MM.1S (cell line): ENCODE results near the gene OR8B2.

ENCODE experiments used
- DNase-seq: peaks from one replicate; pipeline ENCODE4 v3.0.0-alpha.2; 2015
- H2AFZ ChIP-seq: fragments of 300-600 bp; sonication (generic); 2 replicates; pipeline ENCODE4 v1.6.0; 2016; ENCODE audit warnings: antibody characterized with exemption, low read length
- H3F3A ChIP-seq: fragments of 300-600 bp; sonication (generic); 2 replicates; pipeline ENCODE4 v1.6.1; 2016; ENCODE audit warnings: mild to moderate bottlenecking, antibody characterized with exemption, low read length, moderate library complexity, mixed read lengths; ENCODE audit not compliant: insufficient read depth
- H3K27ac ChIP-seq: fragments of 300-600 bp; sonication (generic); 2 replicates; pipeline ENCODE4 v1.5.1; 2016; ENCODE audit warnings: mild to moderate bottlenecking, low read length
- H3K27me3 ChIP-seq: fragments of 300-600 bp; sonication (generic); replicated peaks from 2 replicates; pipeline ENCODE4 v1.6.0; 2016; ENCODE audit warnings: low read length; ENCODE audit not compliant: insufficient read depth
- H3K36me3 ChIP-seq: fragments of 300-600 bp; sonication (generic); replicated peaks from 2 replicates; pipeline ENCODE4 v1.6.1; 2016; ENCODE audit warnings: mild to moderate bottlenecking, low read length, mixed read lengths; ENCODE audit not compliant: insufficient read depth
- H3K4me1 ChIP-seq: fragments of 300-600 bp; sonication (generic); 2 replicates; pipeline ENCODE4 v1.6.1; 2016; ENCODE audit warnings: low read length, mixed read lengths
- H3K4me2 ChIP-seq: fragments of 300-600 bp; sonication (generic); 2 replicates; pipeline ENCODE4 v1.6.0; 2016; ENCODE audit warnings: low read depth, low read length
- H3K4me3 ChIP-seq: fragments of 300-600 bp; sonication (generic); 2 replicates; pipeline ENCODE4 v1.5.1; 2016; ENCODE audit warnings: low read length, mixed read lengths
- H3K79me2 ChIP-seq: fragments of 300-600 bp; sonication (generic); 2 replicates; pipeline ENCODE4 v1.6.1; 2016; ENCODE audit warnings: mixed run types, low read length, mixed read lengths
- H3K9ac ChIP-seq: fragments of 300-600 bp; sonication (generic); 2 replicates; pipeline ENCODE4 v1.6.1; 2016; ENCODE audit warnings: low read length, mixed read lengths
- H3K9me2 ChIP-seq: fragments of 300-600 bp; sonication (generic); replicated peaks from 2 replicates; pipeline ENCODE4 v1.6.1; 2016; ENCODE audit warnings: mild to moderate bottlenecking, low read length, mixed read lengths; ENCODE audit not compliant: insufficient read depth
- H3K9me3 ChIP-seq: fragments of 300-600 bp; sonication (generic); replicated peaks from 2 replicates; pipeline ENCODE4 v1.6.1; 2016; ENCODE audit warnings: mild to moderate bottlenecking, low read length, mixed read lengths; ENCODE audit not compliant: insufficient read depth
- H4K20me1 ChIP-seq: fragments of 300-600 bp; sonication (generic); 2 replicates; pipeline ENCODE4 v1.6.1; 2016; ENCODE audit warnings: mild to moderate bottlenecking, low read length, moderate library complexity, mixed read lengths; ENCODE audit not compliant: insufficient read depth
- CTCF ChIP-seq: fragments of 300-600 bp; sonication (generic); IDR thresholded peaks from 2 replicates; pipeline ENCODE4 v1.5.1; 2016; ENCODE audit warnings: antibody characterized with exemption, low read length, mixed read lengths
- EZH2 ChIP-seq: fragments of 300-600 bp; sonication (generic); optimal IDR thresholded peaks from 2 replicates; pipeline ENCODE3; 2017; ENCODE audit warnings: low read depth, mild to moderate bottlenecking, antibody characterized with exemption, low read length, mixed read lengths
- EZH2phosphoT487 ChIP-seq: fragments of 300-600 bp; sonication (generic); IDR thresholded peaks from 2 replicates; pipeline ENCODE4 v1.6.1; 2018; ENCODE audit warnings: antibody characterized with exemption, low read length

Gene OR8B2

GRCh38 chr11:124340142-124340447 lies 44.2 kb downstream of the OR8B2 start:
- no peak overlapping the region for H3K27ac ChIP-seq
- no peak overlapping the region for H3K4me3 ChIP-seq
- H3K27me3 ChIP-seq: no peaks in the 10 kb centered on the region
- H3K79me2 ChIP-seq: no peaks in the 10 kb centered on the region
- no peak for DNase-seq
- H3K9ac ChIP-seq: no peak overlapping the region
- H3K9me2 ChIP-seq: no peaks in the 10 kb centered on the region
- H2AFZ ChIP-seq: no peak overlapping the region
- no peaks in the 10 kb centered on the region for H3F3A ChIP-seq
- no peaks in the 10 kb centered on the region for H4K20me1 ChIP-seq
- no peaks in the 10 kb centered on the region for H3K4me1 ChIP-seq
- H3K4me2 ChIP-seq: no peak overlapping the region
- no peaks in the 10 kb centered on the region for H3K36me3 ChIP-seq
- no peaks in the 10 kb centered on the region for H3K9me3 ChIP-seq
- TF ChIP-seq CTCF (no peak), EZH2 (no peak), EZH2phosphoT487 (no peak)

DNA sequence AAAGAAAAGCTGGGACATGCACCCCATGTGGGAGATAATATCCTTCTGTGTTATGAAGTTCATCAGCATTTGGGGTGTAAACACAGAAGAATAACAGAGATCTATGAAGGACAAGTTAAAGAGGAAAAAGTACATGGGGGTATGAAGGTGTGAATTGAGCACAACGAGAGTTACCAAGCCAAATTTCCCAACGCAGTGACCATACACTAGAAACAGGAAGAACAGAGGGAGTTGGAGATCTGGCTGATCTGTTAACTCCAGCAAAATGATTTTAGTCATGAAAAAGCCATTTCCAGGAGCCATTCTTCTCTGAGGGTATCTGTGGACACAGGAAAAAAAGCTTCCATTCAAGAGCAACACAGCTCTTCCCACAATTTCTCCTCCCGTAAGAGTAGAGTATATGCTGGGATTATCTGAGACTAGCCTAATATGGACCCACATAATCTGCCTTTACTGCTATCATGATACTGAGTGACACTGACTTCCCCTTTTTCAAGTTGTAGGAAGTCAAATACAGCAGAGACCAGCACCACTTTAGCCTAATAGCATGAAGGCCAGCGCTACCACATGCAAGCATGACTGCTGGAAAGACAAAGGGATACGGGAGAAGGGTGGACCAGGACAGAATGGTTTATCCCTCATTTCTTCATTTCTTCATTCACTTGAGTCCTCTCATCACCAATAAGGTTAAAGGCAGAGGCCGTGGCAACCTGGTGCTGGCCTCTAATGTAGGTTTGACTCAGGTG lies 44.7 kb downstream of the OR8B2 start:
- Histone ChIP-seq H3F3A (no peaks in the 10 kb centered on the region), H4K20me1 (no peaks in the 10 kb centered on the region)

More for the DNA sequence above, 44.7 kb downstream of the OR8B2 start:
- DNase-seq: no peak
- H3K27me3 ChIP-seq: no peaks in the 10 kb centered on the region
- no peak overlapping the region for H3K4me2 ChIP-seq
- H2AFZ ChIP-seq: no peak overlapping the region
- H3K9ac ChIP-seq: no peak overlapping the region
- no peaks in the 10 kb centered on the region for H3K9me3 ChIP-seq
- no peak for TF ChIP-seq EZH2
- no peak for TF ChIP-seq EZH2phosphoT487
- no peak for TF ChIP-seq CTCF
- H3K79me2 ChIP-seq: no peaks in the 10 kb centered on the region
- H3K27ac ChIP-seq: no peak overlapping the region
- H3K4me1 ChIP-seq: no peaks in the 10 kb centered on the region
- no peak overlapping the region for H3K4me3 ChIP-seq
- no peaks in the 10 kb centered on the region for H3K36me3 ChIP-seq
- H3K9me2 ChIP-seq: no peaks in the 10 kb centered on the region
